HCT116 (cell line): Measurements from ENCODE around the gene INSR. TPM values are rescaled to one million over a fixed set of nuclear protein-coding genes. Genes with fewer than 3 reads are reported as not detected.

Experiments used
- ATAC-seq: fragments of 200-7000 bp; cut with Tn5 transposase; 2 replicates; pipeline ENCODE4 v1.9.1; 2020; ENCODE audit warnings: mild to moderate bottlenecking, moderate library complexity
- BruUV-seq: library from RNA; stranded (reverse); fragments of 400-500 nt; replicated peaks from 2 replicates; lab custom pipeline; 2021; lab: Mats Ljungman, UMichigan
- CTCF ChIA-PET: fragments of 300-600 bp; sonication (Branson Sonifier 250); formaldehyde crosslinking; loops from one replicate; lab custom pipeline; 2021; ENCODE audit warnings: antibody characterized with exemption; lab: Charles Lee
- POLR2A ChIA-PET: fragments of 300-600, 350-600 bp; sonication (Branson Sonifier 250); formaldehyde crosslinking; loops from one replicate; lab custom pipeline; 2021; ENCODE audit warnings: antibody characterized with exemption; lab: Charles Lee
- RAD21 ChIA-PET, 2 experiments: fragments of 300-600 bp; sonication (Branson Sonifier 250); formaldehyde crosslinking; loops; one replicate each; lab custom pipeline; 2023; ENCODE audit warnings: low total read pairs in 2 of 2; ENCODE audit not compliant: uncharacterized antibody in 2 of 2, unreplicated experiment in 2 of 2, low non-redundant PET in 1 of 2; lab: Charles Lee
- DNase-seq: peaks from one replicate; pipeline ENCODE4 v3.0.0-alpha.2; 2010; ENCODE audit warnings: low read depth, low spot score
- H2AFZ ChIP-seq: fragments of 200-600 bp; shearing (Covaris generic), sonication (generic); 2 replicates; pipeline ENCODE4 v1.6.1; 2017; ENCODE audit warnings: low read depth, mixed run types, mixed read lengths, antibody characterized with exemption, low read length; ENCODE audit not compliant: poor library complexity, severe bottlenecking
- H3K27ac ChIP-seq: 2 replicates; pipeline ENCODE4 v1.5.1; 2012; ENCODE audit warnings: low read depth, low read length
- H3K27me3 ChIP-seq: fragments of 200-600 bp; sonication (generic); 2 replicates; pipeline ENCODE4 v1.6.1; 2016; ENCODE audit warnings: mixed run types, low read length, mixed read lengths; ENCODE audit not compliant: insufficient read depth
- H3K36me3 ChIP-seq, 2 experiments: fragments of 200-500 bp in 1 of 2; fragments of 200-600 bp in 1 of 2; sonication (Bioruptor generic) in 1 of 2; sonication (generic) in 1 of 2; 2 replicates each; pipeline versions ENCODE4 v1.5.1 to v1.6.1; 2014 to 2016; ENCODE audit warnings: low read length in 2 of 2, inconsistent platforms in 1 of 2, mixed read lengths in 1 of 2, mixed run types in 1 of 2; ENCODE audit not compliant: insufficient read depth in 2 of 2, control insufficient read depth in 1 of 2
- H3K4me1 ChIP-seq, 2 experiments: fragments of 200-600 bp in 1 of 2; sonication (generic) in 1 of 2; 2 replicates each; pipeline versions ENCODE4 v1.5.1 to v1.6.1; 2012 to 2017; ENCODE audit warnings: low read length in 2 of 2, inconsistent platforms in 1 of 2, mild to moderate bottlenecking in 1 of 2, mixed read lengths in 1 of 2, mixed run types in 1 of 2, moderate library complexity in 1 of 2; ENCODE audit not compliant: insufficient read depth in 2 of 2, control insufficient read depth in 1 of 2
- H3K4me2 ChIP-seq: fragments of 200-600 bp; sonication (generic); 2 replicates; pipeline ENCODE4 v1.6.1; 2017; ENCODE audit warnings: mixed run types, low read length, mixed read lengths
- H3K4me3 ChIP-seq, 2 experiments: fragments of 200-600 bp in 1 of 2; sonication (generic) in 1 of 2; replicated peaks in 1 of 2; 2 replicates each; pipeline ENCODE4 v1.5.1; 2011 to 2016; ENCODE audit warnings: low read length in 2 of 2, control low read depth in 1 of 2, low read depth in 1 of 2, mild to moderate bottlenecking in 1 of 2, mixed read lengths in 1 of 2, mixed run types in 1 of 2
- H3K79me2 ChIP-seq: fragments of 200-600 bp; sonication (generic); 2 replicates; pipeline ENCODE4 v1.6.1; 2017; ENCODE audit warnings: mild to moderate bottlenecking, mixed run types, low read length, moderate library complexity, mixed read lengths; ENCODE audit not compliant: insufficient read depth
- H3K9ac ChIP-seq: fragments of 200-600 bp; sonication (generic); 2 replicates; pipeline ENCODE4 v1.6.1; 2016; ENCODE audit warnings: low read length, mixed read lengths
- H3K9me2 ChIP-seq: fragments of 200-600 bp; sonication (generic), shearing (Covaris generic); 2 replicates; pipeline ENCODE4 v1.6.1; 2017; ENCODE audit warnings: mixed run types, mild to moderate bottlenecking, moderate library complexity; ENCODE audit not compliant: insufficient read depth
- H3K9me3 ChIP-seq, 2 experiments: fragments of 200-500 bp in 1 of 2; fragments of 200-600 bp in 1 of 2; sonication (Bioruptor generic) in 1 of 2; sonication (generic) in 1 of 2; 2 replicates each; pipeline ENCODE4 v1.6.1; 2014 to 2017; ENCODE audit warnings: low read length in 2 of 2, mixed read lengths in 2 of 2, inconsistent platforms in 1 of 2, low read depth in 1 of 2, mild to moderate bottlenecking in 1 of 2, mixed run types in 1 of 2, moderate library complexity in 1 of 2; ENCODE audit not compliant: control insufficient read depth in 1 of 2, insufficient read depth in 1 of 2
- H4K20me1 ChIP-seq: fragments of 200-600 bp; sonication (generic), shearing (Covaris generic); 2 replicates; pipeline ENCODE4 v1.6.1; 2017; ENCODE audit warnings: mixed run types, mild to moderate bottlenecking, moderate library complexity; ENCODE audit not compliant: insufficient read depth
- CBX3 ChIP-seq: IDR thresholded peaks from 2 replicates; pipeline ENCODE4 v1.6.1; 2012; ENCODE audit warnings: low read depth
- CEBPB ChIP-seq: IDR thresholded peaks from 2 replicates; pipeline ENCODE4 v1.6.1; 2012; ENCODE audit warnings: low read depth
- ELF1 ChIP-seq: IDR thresholded peaks from 2 replicates; pipeline ENCODE4 v1.6.1; 2012; ENCODE audit warnings: low read depth, borderline replicate concordance
- EZH2phosphoT487 ChIP-seq: fragments of 200-600 bp; IDR thresholded peaks from 2 replicates; pipeline ENCODE4 v1.6.1; 2018; ENCODE audit warnings: antibody characterized with exemption, borderline replicate concordance
- POLR2A ChIP-seq: IDR thresholded peaks from 2 replicates; pipeline ENCODE4 v1.7.0; 2011; ENCODE audit warnings: borderline replicate concordance; ENCODE audit not compliant: insufficient read depth, insufficient read length; ENCODE audit errors: extremely low read depth
- RAD21 ChIP-seq: IDR thresholded peaks from 2 replicates; pipeline ENCODE4 v1.6.1; 2012; ENCODE audit warnings: low read depth, mild to moderate bottlenecking
- SRF ChIP-seq: IDR thresholded peaks from 2 replicates; pipeline ENCODE4 v1.6.1; 2012; ENCODE audit warnings: low read depth
- TCF7L2 ChIP-seq: IDR thresholded peaks from 2 replicates; pipeline ENCODE4 v1.7.0; 2011; ENCODE audit warnings: borderline replicate concordance, inconsistent platforms; ENCODE audit not compliant: insufficient read depth, insufficient read length; ENCODE audit errors: extremely low read depth
- YY1 ChIP-seq: IDR thresholded peaks from 2 replicates; pipeline ENCODE4 v1.6.1; 2011; ENCODE audit warnings: low read length, low read depth, moderate library complexity, mild to moderate bottlenecking; ENCODE audit not compliant: insufficient replicate concordance; ENCODE audit errors: extremely low read depth
- intact Hi-C: fragments of 100-400 bp; cut with micrococcal nuclease; formaldehyde crosslinking; loops from 2 replicates; pipeline ENCODE4 v1.10.0; 2022
- total RNA-seq: library from RNA; stranded (reverse); gene quantifications from one replicate; pipeline ENCODE4 v1.2.1, GENCODE V29; 2021; ENCODE audit not compliant: unreplicated experiment
- TF ChIP-seq, protein P1 (sequence below): IDR thresholded peaks from 2 replicates; pipeline ENCODE4 v1.6.1; 2012
- TF ChIP-seq, protein P2 (sequence below): IDR thresholded peaks from 2 replicates; pipeline ENCODE4 v1.6.1; 2011; ENCODE audit warnings: mild to moderate bottlenecking, low read length, moderate library complexity; ENCODE audit not compliant: insufficient replicate concordance; ENCODE audit errors: extremely low read depth
- TF ChIP-seq, protein P3 (sequence below): IDR thresholded peaks from 2 replicates; pipeline ENCODE4 v1.6.1; 2012

Gene INSR
- total RNA-seq, 1 experiment from 2014 or later = 25.4 TPM

DNA sequence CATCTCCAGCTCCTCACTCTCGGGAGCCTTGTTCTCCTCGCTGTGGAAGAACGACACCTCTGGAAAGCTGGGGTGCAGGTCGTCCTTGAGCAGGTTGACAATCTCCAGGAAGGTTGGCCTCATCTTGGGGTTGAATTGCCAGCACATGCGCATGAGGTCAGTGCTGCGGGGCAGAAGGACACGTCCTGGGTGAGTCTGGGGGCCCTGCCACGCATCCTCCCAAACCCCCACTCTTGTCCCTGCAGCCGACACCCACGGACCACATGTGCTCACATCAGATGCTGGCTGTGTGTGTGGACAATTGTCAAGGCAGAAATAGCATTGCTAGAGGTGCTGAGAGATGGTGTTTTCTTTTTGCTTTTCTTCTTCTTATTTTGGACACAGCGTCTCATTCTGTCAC, 177.0 kb downstream of the INSR start:
- H3K27me3 ChIP-seq = no peaks in the 10 kb centered on the region
- intact Hi-C loops = no loop called here
- TF ChIP-seq, protein P1, sequence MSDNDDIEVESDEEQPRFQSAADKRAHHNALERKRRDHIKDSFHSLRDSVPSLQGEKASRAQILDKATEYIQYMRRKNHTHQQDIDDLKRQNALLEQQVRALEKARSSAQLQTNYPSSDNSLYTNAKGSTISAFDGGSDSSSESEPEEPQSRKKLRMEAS = no peak
- TF ChIP-seq YY1 (no peak), TCF7L2 (no peak), CBX3 (no peak), CEBPB (no peak), ELF1 (no peak), EZH2phosphoT487 (no peak), SRF (no peak), POLR2A (no peak), RAD21 (no peak)
- TF ChIP-seq, protein P2, sequence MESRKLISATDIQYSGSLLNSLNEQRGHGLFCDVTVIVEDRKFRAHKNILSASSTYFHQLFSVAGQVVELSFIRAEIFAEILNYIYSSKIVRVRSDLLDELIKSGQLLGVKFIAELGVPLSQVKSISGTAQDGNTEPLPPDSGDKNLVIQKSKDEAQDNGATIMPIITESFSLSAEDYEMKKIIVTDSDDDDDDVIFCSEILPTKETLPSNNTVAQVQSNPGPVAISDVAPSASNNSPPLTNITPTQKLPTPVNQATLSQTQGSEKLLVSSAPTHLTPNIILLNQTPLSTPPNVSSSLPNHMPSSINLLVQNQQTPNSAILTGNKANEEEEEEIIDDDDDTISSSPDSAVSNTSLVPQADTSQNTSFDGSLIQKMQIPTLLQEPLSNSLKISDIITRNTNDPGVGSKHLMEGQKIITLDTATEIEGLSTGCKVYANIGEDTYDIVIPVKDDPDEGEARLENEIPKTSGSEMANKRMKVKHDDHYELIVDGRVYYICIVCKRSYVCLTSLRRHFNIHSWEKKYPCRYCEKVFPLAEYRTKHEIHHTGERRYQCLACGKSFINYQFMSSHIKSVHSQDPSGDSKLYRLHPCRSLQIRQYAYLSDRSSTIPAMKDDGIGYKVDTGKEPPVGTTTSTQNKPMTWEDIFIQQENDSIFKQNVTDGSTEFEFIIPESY = no peak
- TF ChIP-seq, protein P3, sequence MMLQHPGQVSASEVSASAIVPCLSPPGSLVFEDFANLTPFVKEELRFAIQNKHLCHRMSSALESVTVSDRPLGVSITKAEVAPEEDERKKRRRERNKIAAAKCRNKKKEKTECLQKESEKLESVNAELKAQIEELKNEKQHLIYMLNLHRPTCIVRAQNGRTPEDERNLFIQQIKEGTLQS = no peak
- TF ChIP-seq, all 23 proteins: peak for 0
- ChIA-PET POLR2A (no interaction called here), CTCF (no interaction called here), RAD21 (no interaction called here)
- Histone ChIP-seq H2AFZ (no peak overlapping the region), H3K9me3 (no peaks in the 10 kb centered on the region), H3K9me2 (no peaks in the 10 kb centered on the region), H3K27ac (no peak overlapping the region), H4K20me1 (no peaks in the 10 kb centered on the region), H3K9ac (no peak overlapping the region), H3K4me3 (no peak overlapping the region), H3K79me2 (no peaks in the 10 kb centered on the region), H3K36me3 (0 out of 4 replicates have a peak, but pooled peaks cover 0 to 2% of the 10 kb centered on the region in 2 experiments), H3K4me1 (no peaks in the 10 kb centered on the region), H3K4me2 (no peak overlapping the region)
- ATAC-seq (no peak), DNase-seq (no peak)
- BruUV-seq = no TSS peak
